Panc1 (cell line): ENCODE results near the gene TNIP1.

Experiments
- POLR2AphosphoS5 ChIP-seq: IDR thresholded peaks from 2 replicates; pipeline ENCODE4 v1.6.1; 2012; ENCODE audit warnings: mild to moderate bottlenecking, low read depth, low read length, moderate library complexity
- SIN3A ChIP-seq: IDR thresholded peaks from 2 replicates; pipeline ENCODE4 v1.6.1; 2012; ENCODE audit warnings: low read depth, mild to moderate bottlenecking, low read length, moderate library complexity, borderline replicate concordance; ENCODE audit not compliant: insufficient read depth
- TCF7L2 ChIP-seq: IDR thresholded peaks from 2 replicates; pipeline ENCODE4 v1.6.1; 2011; ENCODE audit warnings: mild to moderate bottlenecking, low read depth, low read length, inconsistent platforms
- TF ChIP-seq, protein P1 (sequence below): fragments of 450-650 bp; IDR thresholded peaks from 2 replicates; pipeline ENCODE4 v1.5.1; 2017; ENCODE audit warnings: mild to moderate bottlenecking
- TF ChIP-seq, protein P2 (sequence below), 2 experiments: IDR thresholded peaks; 2 replicates each; pipeline ENCODE4 v1.6.1; 2011 to 2012; ENCODE audit warnings: low read depth in 2 of 2, control low read depth in 1 of 2, low read length in 1 of 2, mild to moderate bottlenecking in 1 of 2, moderate library complexity in 1 of 2; ENCODE audit not compliant: insufficient read depth in 1 of 2

DNA sequence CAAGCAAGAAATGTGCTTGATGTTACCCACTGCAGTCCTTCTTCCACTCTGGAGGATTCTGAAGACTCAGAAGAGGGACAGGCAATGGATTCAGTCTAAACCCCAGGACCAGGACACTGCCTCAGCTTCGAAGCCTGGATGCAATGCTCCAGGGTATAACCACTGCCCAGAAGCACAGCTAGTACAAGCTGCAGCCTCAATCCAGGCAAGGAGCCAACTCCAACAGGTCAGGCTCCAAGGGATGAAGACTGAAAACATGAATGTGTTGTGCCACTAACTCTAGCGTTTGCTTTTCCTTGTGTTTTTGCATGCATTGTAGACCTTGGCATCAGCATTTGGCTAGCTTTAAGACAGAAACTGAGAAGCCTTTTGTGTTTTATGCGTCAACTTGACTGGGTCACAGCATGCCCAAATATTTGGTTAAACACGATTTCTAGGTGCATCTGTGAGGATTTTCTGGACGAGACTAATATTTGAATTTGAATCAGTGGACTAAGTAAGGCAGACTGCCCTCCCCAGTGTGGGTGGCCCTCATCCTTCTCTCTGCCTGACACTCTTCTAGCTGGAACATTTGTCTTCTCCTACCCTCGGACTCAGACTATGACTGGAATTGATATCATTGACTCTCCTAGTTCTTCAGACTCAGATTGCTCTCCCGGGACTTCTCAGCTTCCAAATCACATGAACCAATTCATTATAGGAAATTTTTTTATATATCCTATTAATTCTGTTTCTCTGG lies 81.0 kb downstream of the TNIP1 start:
- TF ChIP-seq, protein P1, sequence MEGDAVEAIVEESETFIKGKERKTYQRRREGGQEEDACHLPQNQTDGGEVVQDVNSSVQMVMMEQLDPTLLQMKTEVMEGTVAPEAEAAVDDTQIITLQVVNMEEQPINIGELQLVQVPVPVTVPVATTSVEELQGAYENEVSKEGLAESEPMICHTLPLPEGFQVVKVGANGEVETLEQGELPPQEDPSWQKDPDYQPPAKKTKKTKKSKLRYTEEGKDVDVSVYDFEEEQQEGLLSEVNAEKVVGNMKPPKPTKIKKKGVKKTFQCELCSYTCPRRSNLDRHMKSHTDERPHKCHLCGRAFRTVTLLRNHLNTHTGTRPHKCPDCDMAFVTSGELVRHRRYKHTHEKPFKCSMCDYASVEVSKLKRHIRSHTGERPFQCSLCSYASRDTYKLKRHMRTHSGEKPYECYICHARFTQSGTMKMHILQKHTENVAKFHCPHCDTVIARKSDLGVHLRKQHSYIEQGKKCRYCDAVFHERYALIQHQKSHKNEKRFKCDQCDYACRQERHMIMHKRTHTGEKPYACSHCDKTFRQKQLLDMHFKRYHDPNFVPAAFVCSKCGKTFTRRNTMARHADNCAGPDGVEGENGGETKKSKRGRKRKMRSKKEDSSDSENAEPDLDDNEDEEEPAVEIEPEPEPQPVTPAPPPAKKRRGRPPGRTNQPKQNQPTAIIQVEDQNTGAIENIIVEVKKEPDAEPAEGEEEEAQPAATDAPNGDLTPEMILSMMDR: no peak
- TF ChIP-seq, protein P2, sequence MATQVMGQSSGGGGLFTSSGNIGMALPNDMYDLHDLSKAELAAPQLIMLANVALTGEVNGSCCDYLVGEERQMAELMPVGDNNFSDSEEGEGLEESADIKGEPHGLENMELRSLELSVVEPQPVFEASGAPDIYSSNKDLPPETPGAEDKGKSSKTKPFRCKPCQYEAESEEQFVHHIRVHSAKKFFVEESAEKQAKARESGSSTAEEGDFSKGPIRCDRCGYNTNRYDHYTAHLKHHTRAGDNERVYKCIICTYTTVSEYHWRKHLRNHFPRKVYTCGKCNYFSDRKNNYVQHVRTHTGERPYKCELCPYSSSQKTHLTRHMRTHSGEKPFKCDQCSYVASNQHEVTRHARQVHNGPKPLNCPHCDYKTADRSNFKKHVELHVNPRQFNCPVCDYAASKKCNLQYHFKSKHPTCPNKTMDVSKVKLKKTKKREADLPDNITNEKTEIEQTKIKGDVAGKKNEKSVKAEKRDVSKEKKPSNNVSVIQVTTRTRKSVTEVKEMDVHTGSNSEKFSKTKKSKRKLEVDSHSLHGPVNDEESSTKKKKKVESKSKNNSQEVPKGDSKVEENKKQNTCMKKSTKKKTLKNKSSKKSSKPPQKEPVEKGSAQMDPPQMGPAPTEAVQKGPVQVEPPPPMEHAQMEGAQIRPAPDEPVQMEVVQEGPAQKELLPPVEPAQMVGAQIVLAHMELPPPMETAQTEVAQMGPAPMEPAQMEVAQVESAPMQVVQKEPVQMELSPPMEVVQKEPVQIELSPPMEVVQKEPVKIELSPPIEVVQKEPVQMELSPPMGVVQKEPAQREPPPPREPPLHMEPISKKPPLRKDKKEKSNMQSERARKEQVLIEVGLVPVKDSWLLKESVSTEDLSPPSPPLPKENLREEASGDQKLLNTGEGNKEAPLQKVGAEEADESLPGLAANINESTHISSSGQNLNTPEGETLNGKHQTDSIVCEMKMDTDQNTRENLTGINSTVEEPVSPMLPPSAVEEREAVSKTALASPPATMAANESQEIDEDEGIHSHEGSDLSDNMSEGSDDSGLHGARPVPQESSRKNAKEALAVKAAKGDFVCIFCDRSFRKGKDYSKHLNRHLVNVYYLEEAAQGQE (IDR thresholded peaks at IDR 0.05; ENCODE audit: insufficient read depth in 1 of 2, low read depth in 2 of 2, low read length in 1 of 2): no peak
- no peak for TF ChIP-seq POLR2AphosphoS5
- TF ChIP-seq TCF7L2: no peak
- TF ChIP-seq SIN3A: no peak
